ENCODE measurements around the gene GPR12. TPM values are rescaled to one million over a fixed set of nuclear protein-coding genes. Genes with fewer than 3 reads are reported as not detected.

Gene GPR12, protein sequence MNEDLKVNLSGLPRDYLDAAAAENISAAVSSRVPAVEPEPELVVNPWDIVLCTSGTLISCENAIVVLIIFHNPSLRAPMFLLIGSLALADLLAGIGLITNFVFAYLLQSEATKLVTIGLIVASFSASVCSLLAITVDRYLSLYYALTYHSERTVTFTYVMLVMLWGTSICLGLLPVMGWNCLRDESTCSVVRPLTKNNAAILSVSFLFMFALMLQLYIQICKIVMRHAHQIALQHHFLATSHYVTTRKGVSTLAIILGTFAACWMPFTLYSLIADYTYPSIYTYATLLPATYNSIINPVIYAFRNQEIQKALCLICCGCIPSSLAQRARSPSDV
- not detected in 2 replicates for total RNA-seq

- DNase-seq (ENCODE audit: extremely low read depth, low read depth, low spot score): no peak
These were observed at the start of gene GPR12 for GRCh38 chr13:26759907-26760831. Gene GPR12, minus strand, starts transcription at chr13:26760786. Its CDS starts 959 bp downstream, at chr13:26759827.

DNA sequence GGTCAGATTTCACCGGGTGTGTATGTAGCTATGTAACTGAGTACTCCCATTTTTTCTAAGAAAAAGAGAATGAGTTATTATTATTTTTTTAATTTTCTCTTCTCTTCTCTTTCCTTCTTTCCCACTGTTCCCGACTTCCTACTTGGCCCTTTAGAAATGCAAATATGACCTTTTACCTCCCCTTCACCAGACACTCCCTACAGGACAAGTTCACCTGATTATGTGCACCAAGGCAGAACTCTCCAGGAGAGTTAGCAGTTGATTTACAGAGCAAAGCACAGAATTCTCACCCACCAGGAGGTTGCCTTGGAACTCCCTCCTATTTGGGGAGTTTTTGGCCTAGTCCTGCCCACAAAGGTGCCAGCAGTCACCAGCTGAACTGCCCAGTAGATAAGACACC lies 49.5 kb upstream of the GPR12 start:
- no peak for DNase-seq (ENCODE audit: extremely low read depth, low read depth, low spot score)

GRCh38 chr13:26806891-26807290 lies 46.3 kb upstream of the GPR12 start:
- DNase-seq (ENCODE audit: extremely low read depth, low read depth, low spot score): no peak

DNA sequence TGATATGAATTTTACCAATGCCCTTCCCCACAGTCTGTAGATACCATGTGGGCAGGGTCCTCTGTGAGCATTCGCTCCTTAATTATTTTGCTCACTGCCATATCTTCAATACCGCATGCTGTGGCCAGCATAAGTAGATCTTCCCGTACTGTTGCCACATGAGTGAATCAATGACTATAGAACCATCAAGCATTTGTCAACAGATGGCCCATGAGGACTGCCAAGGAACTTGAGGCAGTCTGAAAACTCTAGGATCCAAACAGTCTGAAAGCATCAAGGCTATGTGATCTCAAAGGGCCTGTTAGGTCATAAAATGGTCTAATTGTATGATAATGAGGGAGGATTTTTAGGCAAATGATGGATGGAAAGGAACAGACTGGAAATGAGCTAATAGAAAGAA lies 27.4 kb upstream of the GPR12 start:
- DNase-seq (ENCODE audit: extremely low read depth, low read depth, low spot score): no peak

DNA sequence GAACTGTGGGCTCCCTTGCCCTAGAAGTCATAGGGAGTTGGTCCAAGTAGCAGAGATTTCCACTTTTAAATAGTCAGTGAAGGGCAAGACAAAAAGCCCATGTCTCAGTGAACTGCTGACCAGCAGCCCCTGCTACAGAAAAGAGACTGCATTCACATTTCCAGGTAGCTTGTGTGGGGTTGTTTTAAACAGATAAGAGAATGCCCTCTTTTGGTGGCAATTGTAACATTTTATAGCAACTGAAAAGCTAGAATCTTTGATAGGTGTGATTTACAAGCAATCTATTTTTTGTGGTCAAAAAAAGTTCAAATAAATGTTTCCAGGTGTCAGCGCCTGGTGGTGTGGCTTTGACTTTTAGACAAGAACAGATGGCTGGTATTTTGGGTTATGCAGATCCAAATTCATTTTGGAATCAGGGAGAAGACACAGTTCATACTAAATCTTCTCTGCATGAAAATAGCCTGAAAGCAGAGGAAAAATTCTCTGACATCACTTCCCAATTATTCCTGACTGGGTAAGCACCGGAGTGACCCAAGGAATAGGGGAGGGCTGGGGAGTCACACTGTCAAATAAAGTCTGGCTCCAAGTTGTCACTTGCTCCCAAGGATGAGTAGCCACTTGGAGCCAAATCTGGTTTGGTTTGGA lies 26.2 kb upstream of the GPR12 start:
- DNase-seq (ENCODE audit: extremely low read depth, low read depth, low spot score): no peak

GRCh38 chr13:26785838-26786630 lies 25.4 kb upstream of the GPR12 start:
- DNase-seq (ENCODE audit: extremely low read depth, low read depth, low spot score): no peak

- no peak for DNase-seq (ENCODE audit: extremely low read depth, low read depth, low spot score)
These were observed 24.4 kb upstream of the GPR12 start for GRCh38 chr13:26784704-26785639.

- no peak for DNase-seq (ENCODE audit: extremely low read depth, low read depth, low spot score)
These were observed 19.8 kb upstream of the GPR12 start for GRCh38 chr13:26780411-26780810.

GRCh38 chr13:26779321-26779720 lies 18.7 kb upstream of the GPR12 start:
- DNase-seq (ENCODE audit: extremely low read depth, low read depth, low spot score): no peak

GRCh38 chr13:26772531-26772930 lies 11.9 kb upstream of the GPR12 start:
- no peak for DNase-seq (ENCODE audit: extremely low read depth, low read depth, low spot score)

- no peak for DNase-seq (ENCODE audit: extremely low read depth, low read depth, low spot score)
These were observed 11.2 kb upstream of the GPR12 start for GRCh38 chr13:26771796-26772195.

- no peak for DNase-seq (ENCODE audit: extremely low read depth, low read depth, low spot score)
These were observed 2.3 kb upstream of the GPR12 start for GRCh38 chr13:26762745-26763345.

- DNase-seq (ENCODE audit: extremely low read depth, low read depth, low spot score): no peak
These were observed 421 bp upstream of the GPR12 start for GRCh38 chr13:26760832-26761582.

DNA sequence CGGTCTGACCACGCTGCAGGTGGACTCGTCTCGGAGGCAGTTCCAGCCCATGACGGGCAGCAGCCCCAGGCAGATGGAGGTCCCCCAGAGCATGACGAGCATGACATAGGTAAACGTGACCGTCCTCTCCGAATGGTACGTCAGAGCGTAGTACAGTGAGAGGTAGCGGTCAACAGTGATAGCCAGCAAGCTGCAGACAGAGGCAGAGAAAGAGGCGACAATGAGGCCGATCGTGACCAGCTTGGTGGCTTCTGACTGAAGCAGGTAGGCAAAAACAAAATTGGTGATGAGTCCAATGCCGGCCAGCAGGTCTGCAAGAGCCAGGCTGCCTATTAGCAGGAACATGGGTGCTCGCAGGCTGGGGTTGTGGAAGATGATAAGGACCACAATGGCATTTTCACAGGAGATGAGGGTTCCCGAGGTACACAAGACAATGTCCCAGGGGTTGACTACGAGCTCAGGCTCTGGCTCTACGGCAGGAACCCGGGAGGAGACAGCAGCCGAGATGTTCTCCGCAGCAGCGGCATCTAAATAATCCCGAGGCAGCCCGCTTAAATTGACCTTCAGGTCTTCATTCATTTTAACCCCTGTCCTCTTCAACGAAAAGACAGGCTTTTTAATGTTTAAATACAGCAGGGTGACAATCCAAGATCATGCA lies 1.2 kb downstream of the GPR12 start:
- no peak for DNase-seq (ENCODE audit: extremely low read depth, low read depth, low spot score)

- no peak for DNase-seq (ENCODE audit: extremely low read depth, low read depth, low spot score)
These were observed 2.0 kb downstream of the GPR12 start for GRCh38 chr13:26758496-26759157.

DNA sequence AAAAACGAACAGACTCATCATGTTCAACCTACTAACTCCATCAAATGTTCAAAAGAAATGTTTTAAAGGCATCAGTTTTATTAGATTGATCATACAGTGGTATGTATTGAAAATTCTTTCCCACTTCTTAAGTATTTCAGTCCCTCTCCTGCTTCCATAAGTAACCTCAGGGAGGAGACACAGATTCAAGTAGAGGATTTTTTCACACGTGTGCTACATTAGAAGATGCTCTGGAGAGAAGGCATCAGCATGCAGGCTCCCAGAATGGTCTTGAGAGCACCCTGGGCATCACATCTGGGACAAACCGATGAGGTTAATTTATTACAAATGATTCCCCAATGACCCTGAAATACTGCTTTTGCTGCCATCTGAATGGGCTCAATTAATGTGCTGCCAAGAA lies 3.6 kb downstream of the GPR12 start:
- no peak for DNase-seq (ENCODE audit: extremely low read depth, low read depth, low spot score)

DNA sequence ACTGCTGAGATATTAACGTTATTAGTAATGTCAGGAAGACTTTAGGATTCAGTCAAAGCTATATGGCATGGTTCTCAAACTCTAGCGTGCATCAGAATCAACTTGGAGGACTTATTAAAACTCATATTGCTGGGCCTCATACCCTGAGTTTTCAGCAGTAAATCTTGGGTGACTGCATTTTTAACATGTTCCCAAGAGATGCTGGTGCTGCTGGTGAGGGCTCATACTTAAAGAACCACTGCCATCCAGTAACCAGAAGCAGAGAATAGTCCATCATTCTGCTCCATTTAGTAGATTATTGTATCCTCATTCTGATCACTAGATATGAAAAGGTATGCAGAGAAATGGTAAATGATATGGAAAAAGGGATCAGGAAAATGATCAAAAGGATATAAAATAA lies 7.9 kb downstream of the GPR12 start:
- DNase-seq (ENCODE audit: extremely low read depth, low read depth, low spot score): no peak
